ENCODE measurements around the gene DPP9.

DPP9 gene

GRCh38 chr19:4702764-4703163 is 20.9 kb downstream of the DPP9 start:
- Histone ChIP-seq H3K4me1 (ENCODE audit: control insufficient read depth in 1 of 2, insufficient read depth in 2 of 2, low read length in 2 of 2) (peaks cover 0 to 6% of the 10 kb centered on the region in 2 donors), H3K36me3 (ENCODE audit: control insufficient read depth in 1 of 2, insufficient read depth in 2 of 2, low read length in 2 of 2) (peaks cover 15 to 82% of the 10 kb centered on the region in 2 donors), H3K9me3 (ENCODE audit: control insufficient read depth in 1 of 2, low read length in 2 of 2) (no peaks in the 10 kb centered on the region), H3K9ac (ENCODE audit: low read depth in 1 of 2, low read length in 2 of 2) (no peak overlapping the region), H3K27ac (ENCODE audit: low read depth, low read length) (no peak overlapping the region), H3K27me3 (ENCODE audit: control insufficient read depth in 1 of 2, insufficient read depth in 2 of 2, low read length in 2 of 2) (no peaks in the 10 kb centered on the region), H3K4me3 (ENCODE audit: low read depth in 1 of 2, low read length in 2 of 2) (no peak overlapping the region)

DNA sequence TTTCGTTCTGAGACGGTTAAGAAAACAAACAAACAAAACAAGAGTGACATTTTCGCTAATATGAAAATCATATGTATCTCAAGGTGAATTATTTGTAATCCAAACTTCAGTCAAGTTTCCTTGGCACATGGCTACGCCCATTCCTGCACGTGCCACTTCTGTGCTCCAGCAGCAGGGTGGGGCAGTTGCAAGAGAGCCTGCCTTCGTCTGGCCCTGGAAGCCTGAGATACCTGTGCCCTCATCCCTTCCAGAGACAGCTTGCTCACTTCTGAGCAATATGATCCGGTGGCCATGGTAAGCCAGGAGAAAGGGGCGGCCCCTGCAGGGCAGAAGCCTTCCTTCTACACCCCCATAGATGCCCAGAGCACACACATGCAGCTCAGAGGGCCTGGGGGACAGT is 22.1 kb downstream of the DPP9 start:
- Histone ChIP-seq H3K36me3 (ENCODE audit: control insufficient read depth in 1 of 2, insufficient read depth in 2 of 2, low read length in 2 of 2) (peaks cover 17 to 87% of the 10 kb centered on the region in 2 donors), H3K4me1 (ENCODE audit: control insufficient read depth in 1 of 2, insufficient read depth in 2 of 2, low read length in 2 of 2) (peaks cover 0 to 6% of the 10 kb centered on the region in 2 donors), H3K27ac (ENCODE audit: low read depth, low read length) (no peak overlapping the region), H3K4me3 (ENCODE audit: low read depth in 1 of 2, low read length in 2 of 2) (no peak overlapping the region), H3K9me3 (ENCODE audit: control insufficient read depth in 1 of 2, low read length in 2 of 2) (no peaks in the 10 kb centered on the region), H3K27me3 (ENCODE audit: control insufficient read depth in 1 of 2, insufficient read depth in 2 of 2, low read length in 2 of 2) (no peaks in the 10 kb centered on the region), H3K9ac (ENCODE audit: low read depth in 1 of 2, low read length in 2 of 2) (no peak overlapping the region)

- Histone ChIP-seq H3K4me3 (ENCODE audit: low read depth in 1 of 2, low read length in 2 of 2) (no peak overlapping the region), H3K36me3 (ENCODE audit: control insufficient read depth in 1 of 2, insufficient read depth in 2 of 2, low read length in 2 of 2) (peaks cover 17 to 86% of the 10 kb centered on the region in 2 donors), H3K9ac (ENCODE audit: low read depth in 1 of 2, low read length in 2 of 2) (no peak overlapping the region), H3K27ac (ENCODE audit: low read depth, low read length) (no peak overlapping the region), H3K9me3 (ENCODE audit: control insufficient read depth in 1 of 2, low read length in 2 of 2) (no peaks in the 10 kb centered on the region), H3K4me1 (ENCODE audit: control insufficient read depth in 1 of 2, insufficient read depth in 2 of 2, low read length in 2 of 2) (peaks cover 0 to 2% of the 10 kb centered on the region in 2 donors), H3K27me3 (ENCODE audit: control insufficient read depth in 1 of 2, insufficient read depth in 2 of 2, low read length in 2 of 2) (no peaks in the 10 kb centered on the region)
Observed at GRCh38 chr19:4700693-4700970, 23.0 kb downstream of the DPP9 start.

GRCh38 chr19:4699826-4700692 is 23.6 kb downstream of the DPP9 start:
- Histone ChIP-seq H3K4me3 (ENCODE audit: low read depth in 1 of 2, low read length in 2 of 2) (no peak overlapping the region), H3K27ac (ENCODE audit: low read depth, low read length) (no peak overlapping the region), H3K9me3 (ENCODE audit: control insufficient read depth in 1 of 2, low read length in 2 of 2) (no peaks in the 10 kb centered on the region), H3K9ac (ENCODE audit: low read depth in 1 of 2, low read length in 2 of 2) (no peak overlapping the region), H3K27me3 (ENCODE audit: control insufficient read depth in 1 of 2, insufficient read depth in 2 of 2, low read length in 2 of 2) (no peaks in the 10 kb centered on the region), H3K36me3 (ENCODE audit: control insufficient read depth in 1 of 2, insufficient read depth in 2 of 2, low read length in 2 of 2) (peaks cover 22 to 86% of the 10 kb centered on the region in 2 donors), H3K4me1 (ENCODE audit: control insufficient read depth in 1 of 2, insufficient read depth in 2 of 2, low read length in 2 of 2) (no peaks in the 10 kb centered on the region)

- H3K27me3 ChIP-seq (ENCODE audit: control insufficient read depth in 1 of 2, insufficient read depth in 2 of 2, low read length in 2 of 2) = no peaks in the 10 kb centered on the region
- no peaks in the 10 kb centered on the region for H3K4me1 ChIP-seq (ENCODE audit: control insufficient read depth in 1 of 2, insufficient read depth in 2 of 2, low read length in 2 of 2)
- peaks cover 34 to 90% of the 10 kb centered on the region in 2 donors for H3K36me3 ChIP-seq (ENCODE audit: control insufficient read depth in 1 of 2, insufficient read depth in 2 of 2, low read length in 2 of 2)
- no peak overlapping the region for H3K9ac ChIP-seq (ENCODE audit: low read depth in 1 of 2, low read length in 2 of 2)
- no peaks in the 10 kb centered on the region for H3K9me3 ChIP-seq (ENCODE audit: control insufficient read depth in 1 of 2, low read length in 2 of 2)
- no peak overlapping the region for H3K4me3 ChIP-seq (ENCODE audit: low read depth in 1 of 2, low read length in 2 of 2)
- no peak overlapping the region for H3K27ac ChIP-seq (ENCODE audit: low read depth, low read length)
Observed at GRCh38 chr19:4697304-4697703, 26.3 kb downstream of the DPP9 start.

DNA sequence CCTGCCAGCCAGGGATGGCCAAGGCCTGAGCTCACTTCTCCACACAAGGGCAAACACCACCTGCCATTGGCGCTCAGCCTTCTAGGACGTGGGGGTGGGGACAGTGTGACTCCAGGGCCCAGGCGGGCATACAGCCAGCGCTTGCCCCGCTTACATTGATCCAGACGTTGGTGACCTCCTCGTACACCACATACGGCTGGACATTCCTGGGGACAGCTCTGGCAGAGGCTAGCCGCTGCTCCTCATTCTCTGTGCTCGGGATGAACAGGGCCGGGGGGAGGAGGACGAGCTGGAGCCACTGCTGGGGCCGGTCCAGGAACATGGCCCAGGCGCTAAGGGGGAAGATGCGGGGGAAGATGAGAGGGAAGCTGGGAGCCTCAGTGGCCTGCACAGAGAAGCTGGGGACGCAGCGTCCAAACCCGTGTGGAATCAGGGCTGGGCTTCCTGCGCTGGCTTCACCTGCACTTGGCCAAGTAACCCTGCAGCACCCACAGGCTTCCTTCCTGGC is 28.4 kb downstream of the DPP9 start:
- Histone ChIP-seq H3K9me3 (ENCODE audit: control insufficient read depth in 1 of 2, low read length in 2 of 2) (no peaks in the 10 kb centered on the region), H3K9ac (ENCODE audit: low read depth in 1 of 2, low read length in 2 of 2) (no peak overlapping the region), H3K4me3 (ENCODE audit: low read depth in 1 of 2, low read length in 2 of 2) (no peak overlapping the region), H3K4me1 (ENCODE audit: control insufficient read depth in 1 of 2, insufficient read depth in 2 of 2, low read length in 2 of 2) (no peaks in the 10 kb centered on the region), H3K36me3 (ENCODE audit: control insufficient read depth in 1 of 2, insufficient read depth in 2 of 2, low read length in 2 of 2) (peaks cover 34 to 83% of the 10 kb centered on the region in 2 donors), H3K27ac (ENCODE audit: low read depth, low read length) (no peak overlapping the region), H3K27me3 (ENCODE audit: control insufficient read depth in 1 of 2, insufficient read depth in 2 of 2, low read length in 2 of 2) (no peaks in the 10 kb centered on the region)

DNA sequence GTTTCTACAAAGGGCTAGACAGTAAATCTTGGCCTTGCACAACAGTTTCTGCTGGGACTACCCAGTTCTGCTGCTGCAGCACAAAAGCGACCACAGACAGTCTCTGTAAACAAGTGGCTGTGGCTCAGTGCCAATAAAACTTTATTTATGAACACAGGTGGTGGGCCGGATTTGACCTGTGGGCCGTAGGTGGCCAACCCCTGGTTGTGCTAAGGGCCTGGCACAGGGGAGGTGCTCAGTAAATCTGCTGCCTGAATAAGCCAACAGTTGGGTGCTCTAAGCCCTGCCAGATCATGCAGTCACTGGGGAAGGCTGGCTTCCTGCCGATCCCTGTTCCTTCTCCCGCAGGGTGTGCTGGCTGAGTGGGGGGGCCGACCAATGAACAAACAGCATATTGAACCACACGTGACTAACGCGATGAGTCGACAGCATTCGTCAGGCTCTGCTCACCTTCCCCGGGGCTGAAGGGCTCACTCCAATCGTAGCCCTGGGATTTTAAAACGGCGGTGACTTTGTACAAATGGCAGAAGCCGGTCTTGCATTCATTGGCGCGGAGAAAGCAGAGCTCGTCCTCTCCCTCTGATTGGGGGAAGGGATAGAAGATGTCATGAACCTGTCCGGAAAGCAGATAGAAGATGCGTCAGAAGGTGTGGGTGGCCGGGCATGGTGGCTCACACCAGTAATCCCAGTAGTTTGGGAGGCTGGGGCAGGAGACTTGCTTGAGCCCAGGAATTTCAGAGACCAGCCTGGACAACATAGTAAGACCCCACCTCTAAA is 29.2 kb downstream of the DPP9 start:
- H3K4me3 ChIP-seq (ENCODE audit: low read depth in 1 of 2, low read length in 2 of 2) = no peak overlapping the region
- no peaks in the 10 kb centered on the region for H3K27me3 ChIP-seq (ENCODE audit: control insufficient read depth in 1 of 2, insufficient read depth in 2 of 2, low read length in 2 of 2)
- H3K4me1 ChIP-seq (ENCODE audit: control insufficient read depth in 1 of 2, insufficient read depth in 2 of 2, low read length in 2 of 2) = no peaks in the 10 kb centered on the region
- H3K36me3 ChIP-seq (ENCODE audit: control insufficient read depth in 1 of 2, insufficient read depth in 2 of 2, low read length in 2 of 2) = peaks cover 34 to 83% of the 10 kb centered on the region in 2 donors
- no peaks in the 10 kb centered on the region for H3K9me3 ChIP-seq (ENCODE audit: control insufficient read depth in 1 of 2, low read length in 2 of 2)
- no peak overlapping the region for H3K9ac ChIP-seq (ENCODE audit: low read depth in 1 of 2, low read length in 2 of 2)
- no peak overlapping the region for H3K27ac ChIP-seq (ENCODE audit: low read depth, low read length)

- Histone ChIP-seq H3K27ac (ENCODE audit: low read depth, low read length) (no peak overlapping the region), H3K36me3 (ENCODE audit: control insufficient read depth in 1 of 2, insufficient read depth in 2 of 2, low read length in 2 of 2) (peaks cover 35 to 85% of the 10 kb centered on the region in 2 donors), H3K27me3 (ENCODE audit: control insufficient read depth in 1 of 2, insufficient read depth in 2 of 2, low read length in 2 of 2) (no peaks in the 10 kb centered on the region), H3K4me1 (ENCODE audit: control insufficient read depth in 1 of 2, insufficient read depth in 2 of 2, low read length in 2 of 2) (no peaks in the 10 kb centered on the region), H3K4me3 (ENCODE audit: low read depth in 1 of 2, low read length in 2 of 2) (no peak overlapping the region), H3K9ac (ENCODE audit: low read depth in 1 of 2, low read length in 2 of 2) (no peak overlapping the region), H3K9me3 (ENCODE audit: control insufficient read depth in 1 of 2, low read length in 2 of 2) (no peaks in the 10 kb centered on the region)
Observed at GRCh38 chr19:4693471-4694121, 30.0 kb downstream of the DPP9 start.

DNA sequence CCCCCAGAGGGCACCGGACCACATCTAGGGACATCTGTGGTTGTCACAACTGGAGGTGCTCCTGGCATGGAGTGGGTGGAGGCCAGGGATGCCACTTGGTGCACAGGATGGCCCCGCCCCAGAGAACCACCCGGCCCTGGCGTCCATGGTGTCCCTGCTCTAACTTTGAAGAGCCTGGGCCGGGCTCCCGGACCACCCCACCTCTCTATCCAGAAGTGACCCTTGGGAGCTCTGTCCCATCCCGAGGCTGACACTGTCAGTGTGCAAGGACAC is 30.6 kb downstream of the DPP9 start:
- H3K36me3 ChIP-seq (ENCODE audit: control insufficient read depth in 1 of 2, insufficient read depth in 2 of 2, low read length in 2 of 2) = peaks cover 35 to 85% of the 10 kb centered on the region in 2 donors
- no peak overlapping the region for H3K27ac ChIP-seq (ENCODE audit: low read depth, low read length)
- H3K4me1 ChIP-seq (ENCODE audit: control insufficient read depth in 1 of 2, insufficient read depth in 2 of 2, low read length in 2 of 2) = no peaks in the 10 kb centered on the region

More for the DNA sequence above, 30.6 kb downstream of the DPP9 start:
- H3K27me3 ChIP-seq (ENCODE audit: control insufficient read depth in 1 of 2, insufficient read depth in 2 of 2, low read length in 2 of 2) = no peaks in the 10 kb centered on the region
- no peak overlapping the region for H3K9ac ChIP-seq (ENCODE audit: low read depth in 1 of 2, low read length in 2 of 2)
- H3K4me3 ChIP-seq (ENCODE audit: low read depth in 1 of 2, low read length in 2 of 2) = no peak overlapping the region
- H3K9me3 ChIP-seq (ENCODE audit: control insufficient read depth in 1 of 2, low read length in 2 of 2) = no peaks in the 10 kb centered on the region

All from duodenal mucosa (tissue), 2 donors.